Stimulated activated CD8-positive, alpha-beta memory T cell treated with anti-CD3 and anti-CD28 coated beads, Interleukin-12 subunit alpha, Interleukin-12 subunit beta, amount 100 ng/mL, for 24 hours (primary cell): Measurements from ENCODE around the gene ANKRD35.
"Not testable (repeated sequence)": the region's sequence is repeated elsewhere in the genome, so short reads cannot be mapped to it uniquely, and the experiment has no call there.

Experiments
- DNase-seq: peaks from one replicate; pipeline ENCODE4 v3.0.0-alpha.2; 2020; ENCODE audit errors: extremely low read depth

Gene ANKRD35, protein sequence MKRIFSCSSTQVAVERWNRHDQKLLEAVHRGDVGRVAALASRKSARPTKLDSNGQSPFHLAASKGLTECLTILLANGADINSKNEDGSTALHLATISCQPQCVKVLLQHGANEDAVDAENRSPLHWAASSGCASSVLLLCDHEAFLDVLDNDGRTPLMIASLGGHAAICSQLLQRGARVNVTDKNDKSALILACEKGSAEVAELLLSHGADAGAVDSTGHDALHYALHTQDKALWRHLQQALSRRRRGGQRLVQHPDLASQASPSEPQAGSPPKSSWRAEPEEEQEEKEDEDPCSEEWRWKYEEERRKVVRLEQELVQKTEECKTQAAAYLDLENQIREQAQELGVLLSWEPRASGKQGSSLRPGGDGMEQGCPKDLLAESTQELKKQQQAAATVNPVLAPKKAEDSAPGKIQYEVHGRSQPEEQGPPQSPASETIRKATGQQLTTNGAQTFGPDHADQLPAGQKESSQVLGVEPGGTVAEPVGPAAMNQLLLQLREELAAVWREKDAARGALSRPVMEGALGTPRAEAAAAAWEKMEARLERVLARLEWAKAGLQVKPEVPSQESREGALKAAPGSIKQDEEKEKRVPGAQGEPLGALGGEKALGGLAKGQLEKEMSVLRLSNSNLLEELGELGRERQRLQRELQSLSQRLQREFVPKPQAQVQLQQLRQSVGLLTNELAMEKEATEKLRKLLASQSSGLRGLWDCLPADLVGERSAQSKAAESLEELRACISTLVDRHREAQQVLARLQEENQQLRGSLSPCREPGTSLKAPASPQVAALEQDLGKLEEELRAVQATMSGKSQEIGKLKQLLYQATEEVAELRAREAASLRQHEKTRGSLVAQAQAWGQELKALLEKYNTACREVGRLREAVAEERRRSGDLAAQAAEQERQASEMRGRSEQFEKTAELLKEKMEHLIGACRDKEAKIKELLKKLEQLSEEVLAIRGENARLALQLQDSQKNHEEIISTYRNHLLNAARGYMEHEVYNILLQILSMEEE

DNA sequence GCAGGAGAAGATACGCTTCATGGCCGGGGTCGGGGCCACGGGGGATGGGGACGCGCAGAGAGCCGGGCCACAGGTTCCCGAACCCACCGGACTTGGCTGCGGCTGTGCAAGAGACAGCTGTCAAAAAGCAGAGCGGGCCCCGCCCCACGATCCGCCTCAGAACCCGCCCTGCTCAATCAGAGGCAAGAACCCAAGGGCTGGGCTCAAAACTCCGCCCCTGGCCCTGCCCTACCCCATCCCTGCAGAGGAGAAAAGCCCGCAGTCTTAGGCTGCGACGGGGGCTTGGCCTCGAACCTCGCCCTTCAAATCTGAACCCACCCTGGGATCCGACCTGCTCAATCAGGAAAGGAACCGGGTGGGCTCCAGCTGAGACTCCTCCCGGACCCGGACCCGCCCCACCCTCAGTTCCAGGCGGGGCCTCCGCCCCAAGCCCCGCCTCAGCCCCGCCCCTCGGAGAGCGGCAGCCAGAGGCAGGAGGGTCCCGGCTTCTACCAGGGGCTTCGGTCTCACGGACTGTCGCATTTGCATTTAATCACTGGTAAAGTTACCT is at the start of gene ANKRD35:
ANKRD35 (minus strand) TSS at position 129 of the 550 bp plus-strand sequence; CDS start at position 21, 108 bp downstream.
- peak; percentile 78 for DNase-seq

DNA sequence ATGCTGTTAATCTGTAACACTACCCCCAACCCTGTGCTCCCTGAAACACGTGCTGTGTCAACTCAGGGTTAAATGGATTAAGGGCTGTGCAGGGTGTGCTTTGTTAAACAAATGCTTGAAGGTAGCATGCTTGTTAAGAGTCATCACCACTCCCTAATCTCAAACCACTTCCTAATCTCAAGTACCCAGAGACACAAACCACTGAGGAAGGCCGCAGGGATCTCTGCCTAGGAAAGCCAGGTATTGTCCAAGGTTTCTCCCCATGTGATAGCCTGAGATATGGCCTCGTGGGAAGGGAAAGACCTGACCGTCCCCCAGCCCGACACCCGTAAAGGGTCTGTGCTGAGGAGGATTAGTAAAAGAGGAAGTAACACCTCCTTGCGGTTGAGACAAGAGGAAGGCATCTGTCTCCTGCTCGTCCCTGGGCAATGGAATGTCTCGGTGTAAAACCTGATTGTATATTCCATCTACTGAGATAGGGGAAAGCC is 46.9 kb upstream of the ANKRD35 start:
- DNase-seq, result not testable (repeated sequence)

DNA sequence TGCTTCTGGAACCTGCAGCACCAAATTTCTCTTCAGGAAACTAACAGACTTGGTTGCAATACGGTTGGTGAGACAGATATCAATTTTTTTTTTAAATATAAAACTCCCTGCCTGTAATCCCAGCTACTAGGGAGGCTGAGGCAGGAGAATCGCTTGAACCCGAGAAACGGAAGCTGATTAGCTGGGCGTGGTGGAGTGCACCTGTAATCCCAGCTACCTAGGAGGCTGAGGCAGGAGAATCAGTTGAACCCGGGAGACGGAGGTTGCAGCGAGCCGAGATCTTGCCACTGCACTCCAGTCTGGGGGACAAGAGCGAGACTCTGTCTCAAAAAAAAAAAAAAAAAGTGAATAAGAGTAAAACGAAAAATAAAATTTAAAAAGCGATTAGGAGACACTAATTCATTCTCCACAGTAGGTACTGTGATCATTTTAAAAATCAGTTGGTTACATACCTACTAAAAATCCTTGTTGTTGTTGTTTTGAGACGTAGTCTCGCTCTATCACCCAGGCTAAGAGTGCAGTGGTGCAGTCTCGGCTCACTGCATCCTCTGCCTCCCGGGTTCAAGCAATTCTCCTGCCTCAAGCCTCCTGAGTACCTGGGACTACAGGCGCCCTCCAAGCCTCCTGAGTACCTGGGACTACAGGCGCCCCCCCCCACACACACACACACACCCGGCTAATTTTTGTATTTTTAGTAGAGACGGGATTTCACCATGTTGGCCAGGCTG is 42.4 kb upstream of the ANKRD35 start:
- no peak for DNase-seq

DNA sequence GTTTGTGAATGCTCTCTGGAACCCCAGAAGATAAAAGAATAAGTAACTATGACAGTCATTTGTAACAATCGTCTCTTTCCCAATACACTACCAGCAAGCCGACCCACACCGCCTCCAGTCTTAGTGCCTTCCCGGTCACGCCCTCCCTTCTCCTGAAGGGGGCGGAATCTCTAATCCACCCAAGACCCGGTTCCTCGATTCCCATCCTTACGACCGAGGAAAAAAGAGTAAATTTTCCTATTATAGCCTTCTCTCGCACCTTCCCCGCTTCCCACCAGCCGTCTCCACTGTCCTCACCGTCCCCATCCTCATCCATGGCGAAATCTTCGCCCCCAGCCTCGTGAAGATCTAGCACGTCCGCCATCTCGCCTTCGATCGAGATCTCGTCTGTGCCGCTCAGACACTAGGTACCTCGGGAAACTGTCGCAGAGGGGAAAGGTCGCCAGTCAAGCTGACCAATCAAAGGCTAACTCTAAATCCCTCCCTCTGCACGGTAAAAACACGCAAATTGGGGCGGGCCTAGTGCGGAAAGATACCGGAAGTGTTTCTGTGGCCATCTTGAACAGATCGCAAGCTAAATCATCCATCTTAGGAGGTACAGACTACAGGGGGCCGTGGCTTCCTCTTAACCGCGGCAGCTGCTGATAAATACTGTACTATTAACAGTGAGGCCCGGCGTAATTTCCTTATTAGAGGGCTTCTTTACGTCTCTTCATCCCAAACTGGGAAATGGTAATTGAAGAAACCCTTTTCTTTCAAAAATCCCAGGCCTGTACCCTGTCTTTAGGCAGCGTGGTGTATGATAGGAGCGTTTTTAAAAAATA is 41.6 kb upstream of the ANKRD35 start, which contains the start of gene RBM8A:
RBM8A (minus strand) TSS at position 422 of the 824 bp plus-strand sequence; CDS start at position 364, 58 bp downstream.
- DNase-seq, result peak; percentile 78

DNA sequence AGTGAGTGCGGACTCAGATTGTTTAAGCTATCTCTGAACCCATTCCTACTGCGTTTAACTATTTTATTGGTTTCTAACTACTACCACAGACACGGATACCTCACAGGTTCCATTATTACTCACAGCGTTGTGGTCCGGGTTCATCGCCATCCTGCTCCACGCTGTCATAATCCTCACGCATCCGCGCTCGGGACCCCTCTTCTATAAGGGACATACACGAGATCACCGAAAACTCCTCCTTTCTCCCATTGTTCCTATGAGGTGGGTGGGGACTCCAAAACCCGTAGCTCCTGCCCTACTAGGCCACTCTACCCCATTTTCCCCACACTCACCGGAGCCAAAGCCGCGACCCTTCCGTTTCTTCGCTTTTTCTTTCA is 41.0 kb upstream of the ANKRD35 start:
- peak; percentile 19 for DNase-seq

DNA sequence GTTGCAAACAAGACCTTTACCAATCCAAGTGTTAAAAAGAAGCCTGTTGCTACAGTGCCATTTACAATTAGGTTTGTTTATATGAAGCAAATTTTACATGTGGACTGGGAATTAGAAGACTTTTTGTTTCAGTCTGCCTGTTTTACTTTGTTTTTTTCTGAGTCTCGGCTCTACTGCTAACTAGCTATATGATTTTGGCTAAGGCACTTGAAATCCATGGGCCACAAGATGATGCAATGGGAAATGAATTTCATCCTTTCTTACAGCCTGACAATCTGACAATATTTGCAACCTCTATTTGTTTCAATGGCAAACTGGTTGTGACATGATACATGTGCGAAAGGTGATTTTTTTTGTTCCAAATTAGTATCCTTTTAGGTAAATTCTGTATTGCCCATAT is 36.6 kb upstream of the ANKRD35 start:
- no peak for DNase-seq

DNA sequence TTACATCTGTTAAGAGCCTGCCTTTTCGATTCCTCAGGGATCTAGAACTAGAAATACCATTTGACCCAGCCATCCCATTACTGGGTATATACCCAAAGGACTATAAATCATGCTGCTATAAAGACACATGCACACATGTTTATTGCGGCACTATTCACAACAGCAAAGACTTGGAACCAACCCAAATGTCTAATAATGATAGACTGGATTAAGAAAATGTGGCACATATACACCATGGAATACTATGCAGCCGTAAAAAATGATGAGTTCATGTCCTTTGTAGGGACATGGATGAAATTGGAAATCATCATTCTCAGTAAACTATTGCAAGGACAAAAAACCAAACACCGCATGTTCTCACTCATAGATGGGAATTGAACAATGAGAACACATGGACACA is 34.6 kb upstream of the ANKRD35 start:
- DNase-seq, result not testable (repeated sequence)

DNA sequence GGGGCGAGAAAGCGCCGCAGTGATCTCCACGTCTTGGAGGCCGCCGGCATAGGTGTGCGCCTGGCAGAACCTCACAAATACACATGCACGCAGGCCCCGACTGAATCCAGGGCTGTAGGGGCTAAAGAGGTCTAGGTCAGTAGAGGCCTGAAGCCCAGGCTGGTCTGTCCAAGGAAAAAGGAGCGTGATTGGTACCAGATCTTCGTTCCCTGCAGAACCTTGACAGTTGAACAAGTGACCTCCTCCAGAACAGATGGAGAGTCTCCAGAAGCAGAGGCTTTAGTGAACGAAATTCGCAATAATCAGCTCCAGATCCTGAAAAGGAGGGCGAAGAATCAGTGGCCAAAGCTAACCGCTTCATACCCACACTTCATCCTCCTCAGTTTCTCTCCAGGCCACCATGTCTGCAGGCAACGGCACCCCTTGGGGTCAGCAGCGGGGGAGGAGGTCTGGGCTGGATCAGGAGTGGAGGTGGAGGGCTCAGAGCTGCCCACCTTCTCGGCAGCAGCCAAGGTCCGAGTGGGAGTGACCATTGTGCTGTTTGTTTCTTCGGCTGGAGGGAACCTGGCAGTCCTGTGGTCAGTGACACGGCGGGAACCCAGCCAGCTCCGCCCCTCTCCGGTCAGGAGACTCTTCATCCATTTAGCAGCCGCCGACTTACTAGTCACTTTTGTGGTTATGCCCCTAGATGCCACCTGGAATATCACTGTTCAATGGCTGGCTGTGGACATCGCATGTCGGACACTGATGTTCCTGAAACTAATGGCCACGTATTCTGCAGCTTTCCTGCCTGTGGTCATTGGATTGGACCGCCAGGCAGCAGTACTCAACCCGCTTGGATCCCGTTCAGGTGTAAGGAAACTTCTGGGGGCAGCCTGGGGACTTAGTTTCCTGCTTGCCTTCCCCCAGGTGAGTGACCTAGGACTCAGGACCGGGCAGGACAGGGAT is 33.6 kb upstream of the ANKRD35 start:
- no peak for DNase-seq

DNA sequence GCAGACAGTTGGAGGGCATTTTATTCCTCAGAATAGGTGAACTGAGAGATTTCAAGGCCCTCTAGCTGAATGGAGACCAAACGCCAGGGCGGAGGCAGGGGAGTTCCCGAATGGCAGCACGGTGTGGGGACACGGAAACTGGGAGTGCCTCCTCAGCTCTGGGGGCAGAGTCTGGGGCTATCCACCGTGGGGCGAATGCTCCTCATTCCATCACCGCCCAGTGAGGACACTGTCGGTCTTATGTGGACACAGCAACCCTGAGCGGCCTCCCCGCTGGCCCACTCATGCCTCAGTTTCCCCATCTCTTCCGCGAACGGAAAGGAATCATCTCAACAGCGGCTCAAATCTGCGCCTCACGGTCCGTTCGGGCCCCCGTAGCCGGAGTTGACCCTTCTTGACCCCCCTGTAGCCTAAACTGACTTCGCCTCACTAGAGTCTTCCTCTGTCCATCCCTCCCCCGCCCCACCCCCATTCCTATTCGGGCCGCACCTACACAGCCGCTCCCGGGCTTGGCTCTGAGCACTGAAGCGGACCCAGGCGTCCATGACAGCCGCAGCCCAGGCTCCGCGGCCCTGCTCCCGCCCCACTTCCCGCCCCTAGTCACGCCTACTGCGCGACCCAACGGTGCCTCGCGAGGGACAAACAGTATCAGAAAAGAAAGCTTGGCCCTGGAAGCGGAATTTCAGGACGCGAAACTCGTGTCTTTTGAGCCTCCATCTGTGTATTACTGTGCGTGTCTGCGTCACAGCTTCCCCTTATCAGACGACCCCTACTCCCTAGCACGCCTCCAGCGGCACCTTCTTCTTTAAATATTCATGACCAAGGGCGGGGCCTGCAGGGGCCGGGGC is 32.7 kb upstream of the ANKRD35 start, which contains the start of gene PEX11B:
PEX11B (minus strand) TSS at position 574 of the 848 bp plus-strand sequence; CDS start at position 545, 29 bp downstream.
- peak; percentile 82 for DNase-seq

DNA sequence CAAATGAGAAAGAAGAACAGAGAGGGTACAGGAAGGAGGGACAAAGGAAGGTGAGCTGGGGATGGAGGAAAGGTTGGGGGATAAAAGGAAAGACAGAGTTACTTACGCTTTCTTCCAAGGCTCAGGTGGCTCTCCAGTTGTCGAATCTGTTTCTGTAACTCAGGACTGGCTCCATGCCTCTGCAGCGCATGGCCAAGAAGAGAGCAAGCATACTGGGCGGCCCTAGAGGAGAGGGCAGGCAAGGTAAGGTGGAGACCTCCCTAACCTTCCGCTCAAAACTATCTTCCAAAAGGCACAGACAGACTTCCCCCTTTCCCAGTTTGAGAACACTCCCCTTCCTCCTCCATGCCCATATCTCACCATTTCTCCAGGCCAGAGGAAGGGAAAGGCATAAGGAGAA is 31.9 kb upstream of the ANKRD35 start:
- no peak for DNase-seq

DNA sequence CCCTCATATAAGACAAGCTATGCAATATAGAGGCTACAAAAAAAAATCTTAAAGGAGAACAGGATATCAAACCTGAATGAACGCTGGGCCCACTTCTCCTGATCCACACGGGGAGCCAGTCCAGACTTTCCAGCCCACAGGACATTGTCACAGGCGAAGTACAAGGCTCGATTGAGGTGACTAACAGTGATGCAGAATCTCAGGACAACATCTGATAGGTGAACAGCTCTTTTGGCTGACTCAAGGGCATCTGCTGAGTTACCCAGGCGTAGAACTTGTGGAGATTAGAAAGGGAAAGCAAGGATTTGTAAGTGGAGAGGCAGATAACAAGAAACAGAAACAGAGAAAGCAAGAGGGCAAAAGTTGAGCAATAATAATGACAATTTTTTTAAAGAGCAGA is 31.1 kb upstream of the ANKRD35 start:
- no peak for DNase-seq

DNA sequence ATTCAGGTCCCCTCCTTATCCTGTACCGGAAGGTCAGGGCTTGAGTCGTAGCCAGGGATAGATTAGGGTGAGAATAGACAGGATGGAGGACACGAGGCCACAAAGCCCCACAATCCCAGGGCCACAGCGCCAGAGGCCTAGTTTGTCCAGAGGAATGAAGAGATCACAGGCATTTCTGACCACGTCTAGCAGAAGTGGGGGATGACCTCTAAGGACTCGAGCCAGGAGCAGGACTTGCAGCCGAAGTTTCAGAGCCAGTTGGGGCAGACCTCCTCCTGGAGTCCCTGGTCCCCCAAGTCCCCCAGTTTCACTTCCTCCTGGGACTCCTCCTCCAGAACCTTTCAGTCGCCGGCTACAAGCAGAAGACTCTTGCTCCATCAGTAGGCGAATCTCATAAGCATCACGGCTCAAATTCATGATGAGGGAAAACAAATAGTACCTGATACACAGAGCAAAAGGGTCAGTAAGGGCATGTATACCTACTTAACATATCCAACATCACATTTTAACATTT is 26.5 kb upstream of the ANKRD35 start:
- DNase-seq, result no peak

DNA sequence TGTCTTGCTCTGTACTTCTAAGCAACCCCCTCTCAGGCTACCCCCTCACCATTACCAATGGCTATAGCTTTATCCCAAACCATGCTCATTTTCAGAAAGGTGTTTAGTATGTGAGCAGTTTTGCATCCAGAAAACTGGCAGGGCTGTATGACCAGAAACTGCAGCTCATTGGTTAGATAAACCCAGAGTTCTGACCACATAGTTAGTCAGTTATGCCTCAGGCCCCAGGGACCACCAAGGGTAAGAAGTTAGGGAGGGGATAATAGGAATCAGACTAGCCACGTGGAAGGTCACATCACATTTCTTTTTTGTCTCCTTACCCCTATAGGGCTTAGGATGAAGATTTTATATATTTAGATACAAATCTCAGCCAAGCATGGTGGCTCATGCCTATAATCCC is 23.0 kb upstream of the ANKRD35 start:
- DNase-seq, result no peak

DNA sequence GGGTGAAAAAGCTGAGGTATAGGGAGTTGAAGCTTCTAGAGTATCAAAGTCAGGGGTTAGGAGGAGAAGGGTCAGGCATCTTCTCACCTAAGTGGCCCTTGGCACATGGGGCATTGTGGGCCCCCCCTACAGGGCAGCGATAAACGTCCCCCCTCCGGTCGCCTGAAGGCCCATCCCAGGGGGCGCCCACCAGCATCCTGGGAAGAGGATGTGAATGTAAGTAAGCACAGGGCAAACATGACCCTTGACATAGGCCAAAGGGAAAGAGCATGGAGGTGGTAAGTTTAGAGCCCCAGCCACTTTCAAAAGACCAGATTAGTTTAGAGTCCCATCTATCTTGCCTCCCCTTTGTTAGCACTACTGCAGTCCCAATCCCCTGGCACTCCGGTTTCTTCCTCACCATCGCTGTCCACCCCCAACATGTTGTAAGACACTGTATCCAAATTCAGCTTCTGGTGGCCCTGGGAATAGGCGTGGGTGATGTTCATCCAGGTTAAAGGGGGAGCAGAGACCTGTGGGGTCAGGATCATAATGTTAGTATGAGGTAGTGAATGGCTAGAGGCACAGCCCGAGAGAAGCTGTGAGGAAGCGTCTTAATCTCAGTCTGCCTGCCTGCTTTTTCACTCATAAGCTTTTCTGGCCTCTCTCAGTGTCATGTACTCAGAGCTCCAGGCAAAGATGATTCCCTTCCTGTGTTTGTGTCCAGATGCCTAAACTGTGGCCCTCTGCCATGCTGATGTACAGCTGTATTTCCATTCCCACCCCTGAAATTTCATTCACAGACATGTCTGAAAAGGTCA is 21.5 kb upstream of the ANKRD35 start:
- no peak for DNase-seq

DNA sequence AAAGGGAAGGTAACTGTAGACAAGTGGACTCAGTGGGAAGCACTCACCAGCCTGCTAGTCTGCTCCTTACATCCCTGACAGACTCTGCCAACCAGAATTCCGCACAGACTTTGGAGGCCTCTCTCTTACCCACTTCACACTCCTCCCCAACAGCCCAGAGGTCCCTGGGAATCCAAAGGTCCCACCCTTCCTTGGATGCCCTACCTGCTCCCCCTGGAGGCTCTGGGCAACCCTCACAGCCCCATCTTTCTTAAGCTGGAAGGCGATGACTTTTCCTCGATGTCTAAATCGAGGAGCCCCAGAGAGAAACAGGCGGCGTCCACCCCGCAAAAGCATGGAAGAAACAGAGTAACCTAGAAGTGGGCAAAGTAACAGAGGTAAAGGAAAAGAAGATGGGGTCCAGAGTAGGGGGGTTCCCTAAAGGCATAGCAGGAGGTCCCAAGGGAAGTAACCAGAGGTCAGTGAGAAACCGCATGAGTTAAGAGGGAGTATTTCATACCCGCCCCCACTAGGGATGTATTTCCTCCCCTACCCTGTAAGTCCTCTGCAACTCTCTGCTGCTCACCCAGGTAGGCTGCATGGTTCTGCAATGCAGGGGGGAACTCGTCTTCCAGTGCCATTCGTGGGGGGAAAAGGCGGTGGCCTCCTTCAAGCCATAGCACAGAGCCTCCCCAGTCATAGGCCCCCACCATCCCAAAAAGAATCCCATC is 15.8 kb upstream of the ANKRD35 start:
- DNase-seq, result no peak

DNA sequence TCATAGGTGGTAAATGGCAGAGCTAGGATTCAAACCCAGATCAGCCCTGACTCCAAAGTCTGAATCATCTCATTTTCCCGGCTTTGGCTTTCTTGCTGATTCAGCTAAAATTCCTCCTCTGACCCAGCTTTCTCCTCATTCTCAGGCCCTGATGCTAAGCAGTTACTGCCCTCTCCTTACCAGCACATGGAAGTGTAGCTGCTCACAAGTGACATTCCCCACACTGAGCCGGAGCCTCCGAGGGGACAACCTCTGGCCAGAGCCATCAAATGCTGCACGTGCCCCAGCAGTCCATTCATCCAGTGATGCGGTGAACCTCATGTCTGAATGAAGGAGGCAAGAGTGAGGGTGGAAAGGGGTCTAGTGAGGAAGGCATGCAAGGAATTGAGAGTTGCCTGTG is 13.1 kb upstream of the ANKRD35 start:
- DNase-seq, result no peak
